Jurkat, Clone E6-1 (cell line): Measurements from ENCODE around the gene CALD1.

Experiments used
- DNase-seq: peaks from one replicate; pipeline ENCODE4 v3.0.0-alpha.2; 2011; ENCODE audit warnings: low read depth, low spot score
- H3K4me3 ChIP-seq: 2 replicates; pipeline ENCODE4 v1.5.1; 2011; ENCODE audit warnings: mild to moderate bottlenecking, low read length, control low read depth, moderate library complexity

Gene CALD1

DNA sequence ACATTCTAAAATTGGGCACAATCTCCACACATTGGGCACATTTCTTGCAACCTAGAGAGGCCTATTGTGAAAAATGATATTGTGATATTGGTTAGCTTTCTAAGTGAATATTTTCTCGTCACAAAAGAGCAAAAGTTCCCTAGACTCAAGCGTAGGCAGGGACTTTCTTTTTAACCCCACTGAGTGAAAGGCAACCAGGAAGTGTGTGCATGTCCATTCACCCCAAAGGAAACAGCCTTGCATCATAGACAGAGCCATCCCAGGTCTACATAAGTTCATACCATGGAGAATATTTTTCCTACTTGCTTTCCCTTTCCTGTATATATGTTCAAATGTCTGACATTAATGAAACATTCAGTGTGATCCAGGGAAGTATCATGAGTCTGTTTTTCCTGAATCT is 122.6 kb downstream of the CALD1 start:
- DNase-seq = no peak

DNA sequence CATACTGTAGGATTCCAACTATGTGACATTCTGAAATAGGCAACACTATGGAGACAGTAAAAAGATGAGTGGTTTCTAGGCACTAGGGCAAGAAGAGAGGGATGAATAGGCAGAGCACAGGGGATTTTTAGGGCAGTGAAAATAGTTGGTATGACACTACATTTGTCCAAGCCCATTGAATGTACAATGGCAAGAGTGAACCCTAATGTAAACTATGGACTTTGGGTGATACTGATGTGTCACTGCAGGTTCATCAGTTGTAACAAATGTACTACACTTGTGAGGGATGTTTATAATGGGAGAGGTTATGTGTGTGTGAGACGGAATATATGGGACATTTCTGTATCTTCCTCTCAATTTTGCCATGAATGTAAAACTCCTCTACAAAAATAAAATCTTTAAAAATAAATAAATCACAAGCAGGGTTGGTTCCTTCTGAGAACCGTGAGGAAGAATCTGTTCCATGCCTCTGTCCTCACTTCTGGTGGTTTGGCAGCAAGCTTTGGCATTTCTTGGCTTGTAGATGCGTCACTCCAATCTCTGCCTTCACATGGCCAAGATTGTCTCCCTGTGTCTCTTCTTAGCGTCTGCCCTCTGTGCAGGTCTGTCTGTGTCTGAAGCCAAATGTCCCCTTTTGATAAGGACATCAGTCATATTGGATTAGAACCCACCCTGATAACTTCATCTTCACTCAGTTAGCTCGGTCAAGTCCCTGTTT is 123.8 kb downstream of the CALD1 start:
- no peak for DNase-seq
- H3K4me3 ChIP-seq = no peak overlapping the region

More for the DNA sequence above, 122.6 kb downstream of the CALD1 start:
- H3K4me3 ChIP-seq = no peak overlapping the region

DNA sequence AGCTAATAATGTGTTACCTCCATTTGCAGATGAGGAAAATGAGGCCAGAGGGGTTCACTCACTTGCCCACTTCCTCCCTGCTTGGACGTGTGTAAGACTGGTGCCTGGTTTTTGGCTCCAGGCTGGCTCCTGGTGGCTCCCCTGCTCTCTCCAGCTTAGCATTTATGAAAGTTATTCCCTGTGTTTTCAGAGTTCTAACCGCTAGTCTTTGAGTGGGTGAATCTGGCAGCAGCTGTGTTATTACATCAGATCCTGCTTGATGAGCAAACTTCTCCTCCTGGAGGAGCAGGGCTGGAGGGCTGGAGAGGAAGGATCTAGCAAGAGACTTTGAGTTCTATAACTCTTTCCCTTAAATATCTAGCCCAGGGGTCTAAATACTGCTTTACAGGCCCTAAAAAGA is 125.9 kb downstream of the CALD1 start:
- no peak overlapping the region for H3K4me3 ChIP-seq
- no peak for DNase-seq

DNA sequence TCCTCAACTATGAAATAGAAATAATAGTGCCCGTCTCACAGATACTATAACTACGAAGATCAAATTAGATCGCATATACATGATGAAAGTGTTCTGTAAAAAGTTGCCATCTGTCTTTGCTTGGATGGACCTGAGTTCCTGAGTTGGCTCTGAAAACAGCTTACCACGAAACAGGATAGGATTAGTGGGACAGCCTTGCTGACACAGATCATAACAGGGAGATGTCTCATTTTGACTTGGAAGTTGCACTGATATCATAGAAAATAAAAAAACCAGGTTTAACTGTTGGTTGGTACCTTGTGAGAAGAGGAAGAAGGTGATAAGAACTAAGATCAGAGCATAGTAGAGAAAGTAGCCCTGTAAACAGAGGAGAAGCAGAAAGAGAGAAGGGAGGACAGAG is 127.6 kb downstream of the CALD1 start:
- DNase-seq = no peak
- no peak overlapping the region for H3K4me3 ChIP-seq

DNA sequence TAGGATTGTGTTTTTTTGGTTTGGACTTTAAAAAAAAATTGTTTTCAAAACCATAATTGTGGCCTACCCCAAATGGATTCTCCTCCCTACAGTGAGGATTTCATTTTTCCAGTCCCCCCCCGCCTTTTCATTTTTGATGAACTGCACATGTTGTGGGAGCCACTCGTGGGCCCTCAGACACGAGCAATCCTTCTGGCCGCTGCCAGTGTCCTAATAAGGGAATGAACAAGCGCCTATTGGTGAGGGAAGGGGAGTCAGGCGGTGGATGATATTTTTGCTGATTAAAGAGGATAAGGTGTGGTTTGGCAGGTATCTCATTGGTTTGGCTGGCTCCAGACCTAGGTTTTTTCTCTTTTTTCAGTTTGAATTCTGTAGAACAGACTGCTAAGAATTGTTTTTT is 128.2 kb downstream of the CALD1 start:
- no peak for DNase-seq
- no peak overlapping the region for H3K4me3 ChIP-seq

DNA sequence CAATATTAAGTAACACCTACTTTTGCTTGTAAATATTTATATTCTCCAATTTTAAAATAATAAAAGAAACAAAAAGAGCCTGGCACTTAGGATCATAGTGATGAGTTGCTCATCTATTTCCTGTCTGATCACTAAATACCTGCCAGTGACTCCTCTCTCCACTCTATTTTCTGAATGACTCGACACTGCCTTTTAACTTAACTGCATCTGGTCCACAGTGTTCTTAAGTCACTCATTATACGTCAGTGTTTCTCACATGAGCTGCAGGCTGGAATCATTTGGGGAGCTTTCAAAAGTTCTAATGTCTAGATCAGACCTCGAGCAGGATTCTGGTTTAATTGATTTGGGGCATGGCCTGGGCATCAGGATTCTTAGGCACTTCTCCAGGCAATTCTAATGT is 128.9 kb downstream of the CALD1 start:
- H3K4me3 ChIP-seq = no peak overlapping the region
- no peak for DNase-seq

DNA sequence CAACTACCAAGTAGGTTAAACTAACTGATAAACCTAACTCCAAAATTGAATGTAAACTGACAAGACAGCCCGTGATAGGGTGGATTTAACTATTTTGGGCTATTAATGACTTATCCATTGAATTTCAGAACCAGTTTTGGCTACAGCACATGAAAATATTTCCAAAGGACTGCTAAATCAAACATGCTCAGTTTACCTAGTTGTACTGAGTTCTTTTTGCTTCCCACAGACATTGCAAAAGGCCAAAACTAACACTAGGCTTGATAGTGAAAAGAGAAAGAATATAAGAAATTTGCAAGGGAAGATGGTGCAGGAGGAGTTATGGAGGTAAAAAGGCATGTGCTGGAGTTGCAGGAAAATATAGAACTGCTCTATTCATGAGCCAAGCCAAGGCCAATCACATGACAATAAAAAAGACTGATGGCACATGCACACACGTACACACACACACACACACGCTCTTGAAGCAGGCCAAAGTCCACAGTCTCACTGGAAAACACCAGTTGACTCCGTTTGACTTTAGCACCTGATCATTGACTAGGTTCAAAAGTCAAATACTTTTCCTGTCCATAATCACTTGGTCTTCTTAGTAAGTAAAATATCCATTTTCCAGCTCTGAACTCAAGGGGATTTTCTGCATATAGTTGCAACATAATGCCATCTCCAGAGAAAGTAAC is 130.9 kb downstream of the CALD1 start:
- DNase-seq = no peak
- H3K4me3 ChIP-seq = no peak overlapping the region

DNA sequence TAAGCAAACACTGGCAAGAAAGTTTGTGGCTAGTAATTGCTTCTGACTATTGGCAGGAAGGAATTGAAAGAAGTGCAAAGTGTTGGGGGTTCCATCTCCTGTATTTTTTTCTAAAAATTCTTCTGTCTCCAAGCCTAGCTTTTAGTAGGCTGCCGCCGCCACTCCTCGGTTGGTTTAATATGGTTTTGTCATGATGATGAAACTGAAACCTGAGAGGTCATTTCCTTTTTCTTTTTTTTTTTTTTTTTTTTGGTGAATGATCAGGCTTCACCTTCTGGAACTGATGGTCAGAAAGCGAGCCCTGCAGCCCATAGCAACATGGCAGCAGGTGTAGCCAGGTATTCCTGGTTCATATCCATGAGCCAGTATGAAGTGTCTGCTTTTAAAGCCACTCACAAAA is 131.5 kb downstream of the CALD1 start:
- H3K4me3 ChIP-seq = no peak overlapping the region
- DNase-seq = no peak

DNA sequence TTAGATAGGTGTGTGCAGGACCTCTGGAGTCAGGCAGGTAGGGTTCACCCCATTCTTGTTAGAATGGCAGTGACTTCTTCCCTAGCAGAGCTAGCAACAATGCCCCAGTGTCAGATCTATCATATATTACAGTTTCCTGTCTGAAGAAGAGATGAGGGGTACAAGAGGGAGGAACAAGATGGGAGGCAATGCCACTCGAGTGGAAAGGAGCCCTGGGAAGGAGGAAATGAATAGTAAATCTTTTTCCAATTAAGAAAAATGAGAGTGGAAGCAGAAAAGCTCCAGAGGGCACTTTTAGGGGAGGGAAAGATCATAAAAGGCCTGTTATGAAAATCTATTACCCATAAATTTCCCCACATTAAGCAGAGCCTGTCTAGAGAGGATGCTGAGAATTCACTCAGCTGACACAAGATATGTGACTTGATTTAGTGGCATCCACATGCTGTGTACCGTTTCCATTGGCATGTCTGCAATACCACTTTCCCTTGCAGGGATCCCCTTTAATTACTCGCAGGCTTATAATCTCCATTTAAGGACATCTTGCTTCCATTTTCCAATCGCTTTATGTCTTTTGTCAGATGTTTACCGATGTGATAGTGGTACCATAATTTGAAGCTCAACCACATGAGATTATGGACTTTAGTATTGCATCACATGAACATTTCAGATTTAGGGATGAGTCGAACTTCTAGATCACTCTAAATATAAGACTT is 136.9 kb downstream of the CALD1 start:
- DNase-seq = no peak
- no peak overlapping the region for H3K4me3 ChIP-seq

DNA sequence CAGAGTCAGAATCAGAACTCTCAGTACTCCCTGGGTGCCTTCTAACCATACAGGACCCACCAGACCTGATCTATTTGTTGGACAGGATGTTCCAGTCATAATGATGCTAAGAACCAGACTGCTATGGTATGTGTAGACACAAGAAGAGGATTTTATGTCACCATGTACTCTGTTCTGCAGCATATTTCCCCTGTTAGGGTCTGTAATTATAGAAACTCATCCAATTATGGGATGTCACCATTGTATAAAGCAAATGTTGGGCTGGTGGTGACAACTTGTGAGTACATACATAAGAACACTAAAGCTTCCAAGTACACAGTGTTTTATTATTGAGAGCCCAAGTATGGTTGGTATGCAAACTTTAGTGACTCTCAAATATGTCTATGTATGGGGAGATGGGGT is 139.8 kb downstream of the CALD1 start:
- DNase-seq = no peak
- H3K4me3 ChIP-seq = no peak overlapping the region

DNA sequence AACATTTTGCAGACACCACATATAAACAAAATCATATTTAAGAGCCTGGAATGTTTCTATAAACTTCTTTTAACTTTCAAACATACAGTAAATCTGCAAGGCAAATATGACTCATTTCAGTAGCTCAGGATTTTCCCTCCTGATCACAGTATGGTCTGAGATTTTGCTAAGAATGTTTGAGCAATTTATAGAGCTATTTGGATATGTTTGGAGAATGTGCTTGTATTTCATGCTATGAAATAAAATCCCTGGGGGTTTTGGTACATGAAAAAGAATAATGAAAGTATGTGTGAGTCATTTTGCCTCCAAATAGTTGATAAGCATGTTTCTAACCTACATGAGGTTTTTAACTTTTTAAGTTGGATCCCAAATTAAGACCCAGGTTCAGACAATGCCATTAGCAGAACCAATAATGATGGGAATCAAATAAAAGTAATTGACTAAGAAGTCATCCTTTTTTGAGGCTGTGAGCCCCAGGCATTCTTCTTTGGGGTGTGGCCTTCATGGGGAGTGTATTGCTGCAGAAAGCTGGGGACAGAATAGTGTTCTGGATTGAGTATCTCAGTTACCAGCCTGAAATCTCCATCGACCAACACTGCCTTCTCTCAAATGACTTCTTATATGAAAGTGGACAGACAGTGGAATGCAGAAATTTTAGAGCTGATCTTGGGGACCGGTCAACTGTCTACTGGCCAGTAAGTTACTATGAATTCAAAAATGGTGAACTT is 140.8 kb downstream of the CALD1 start:
- no peak for DNase-seq
- H3K4me3 ChIP-seq = no peak overlapping the region

DNA sequence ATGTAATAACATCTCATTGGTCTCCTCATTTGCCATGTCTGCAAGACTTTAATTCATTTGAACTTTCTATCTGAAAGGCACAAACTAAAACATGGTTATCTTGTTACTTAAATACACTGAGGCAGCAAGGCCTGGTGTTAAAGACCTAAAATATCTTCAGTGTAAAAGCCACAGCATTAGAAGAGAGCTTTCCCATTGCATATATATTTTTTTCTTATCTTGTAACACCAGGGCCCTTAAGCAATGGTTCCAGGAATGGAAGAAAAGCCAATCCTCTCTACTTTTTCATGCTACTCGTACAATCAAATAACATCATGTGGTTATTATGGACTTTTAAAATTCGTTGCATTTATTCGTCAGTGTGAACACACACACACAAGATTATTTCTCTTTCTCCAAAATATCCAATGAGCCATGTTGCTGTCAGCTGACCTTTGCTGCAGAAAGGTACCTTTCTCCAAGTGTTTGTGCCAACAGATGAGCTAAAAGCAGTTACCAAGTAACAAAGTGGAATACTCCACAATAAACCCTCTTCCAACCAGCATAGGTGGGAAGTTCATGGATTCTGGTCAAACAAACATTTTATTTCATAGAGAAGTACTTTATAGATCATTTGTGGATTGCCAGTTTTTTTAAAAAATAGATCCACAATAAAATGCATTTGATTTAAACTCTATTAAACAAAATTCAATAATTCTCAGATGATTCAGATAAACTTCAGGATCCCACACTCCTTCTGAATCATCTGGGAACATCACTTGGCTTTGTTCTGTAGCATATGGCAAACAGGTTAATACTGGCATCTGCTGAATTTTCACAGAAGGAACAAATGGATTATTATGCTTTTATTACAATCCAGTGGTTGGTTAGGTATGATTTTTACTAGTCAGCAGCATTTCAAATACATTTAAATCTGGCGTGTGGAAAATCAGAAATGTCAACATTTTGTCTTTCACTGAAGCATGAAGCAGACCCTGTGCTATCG is 143.6 kb downstream of the CALD1 start:
- DNase-seq = no peak
- H3K4me3 ChIP-seq = no peak overlapping the region

DNA sequence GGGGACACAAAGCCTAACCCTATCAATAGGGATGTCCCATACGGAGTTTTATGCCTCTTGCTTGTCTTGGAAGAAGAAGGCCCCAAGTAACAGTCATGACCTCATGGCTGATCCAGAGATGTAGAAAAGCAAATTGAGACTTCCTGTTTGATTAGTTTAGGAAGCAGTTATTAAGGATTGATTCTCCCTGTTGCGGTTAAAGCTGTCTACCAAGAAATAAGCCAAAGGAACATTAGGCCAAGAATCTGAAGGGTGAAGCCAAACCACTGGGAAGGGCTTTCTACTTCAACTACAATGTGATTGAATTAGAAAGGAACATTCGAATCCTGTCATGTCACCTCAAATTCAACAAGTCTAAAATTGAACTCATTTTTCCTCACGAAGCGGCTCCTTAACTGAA is 146.3 kb downstream of the CALD1 start:
- no peak for DNase-seq
- no peak overlapping the region for H3K4me3 ChIP-seq

DNA sequence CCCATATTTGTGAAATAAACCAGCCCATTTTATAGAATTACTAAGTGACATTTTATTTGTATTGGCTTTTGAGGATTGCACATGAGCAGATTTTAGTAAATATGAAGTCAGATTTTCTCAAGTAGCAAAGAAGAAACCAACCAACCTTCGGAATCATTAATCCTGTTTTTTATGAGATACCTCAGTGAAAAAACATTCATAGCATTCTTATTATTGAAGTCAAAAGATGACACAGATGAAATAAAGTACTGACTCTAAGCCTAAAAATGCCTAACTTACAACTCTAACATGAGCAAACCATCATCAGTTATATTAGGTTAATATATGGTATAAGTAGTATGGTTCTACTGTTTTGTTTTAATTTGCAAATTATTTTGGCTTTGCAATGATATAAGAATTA is 147.0 kb downstream of the CALD1 start:
- no peak for DNase-seq
- H3K4me3 ChIP-seq = no peak overlapping the region

DNA sequence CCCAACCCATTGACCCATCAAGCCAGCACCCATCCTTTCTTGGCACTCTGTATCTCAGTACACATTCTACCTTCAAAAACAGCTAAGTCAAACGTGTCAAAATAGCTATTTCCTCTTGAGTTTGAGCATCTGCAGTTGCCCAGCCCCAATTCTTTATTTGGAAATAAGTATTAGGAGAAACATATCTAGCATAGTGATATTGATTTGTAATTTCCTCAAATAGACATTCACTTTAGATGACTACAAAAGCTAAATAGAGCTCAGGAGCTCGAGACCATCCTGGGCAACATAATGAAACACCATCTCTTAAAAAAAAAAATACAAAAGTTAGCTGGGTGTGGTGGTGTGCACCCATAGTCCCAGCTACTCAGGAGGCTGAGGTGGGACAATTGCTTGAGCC is 147.6 kb downstream of the CALD1 start:
- H3K4me3 ChIP-seq = no peak overlapping the region
- DNase-seq = no peak

DNA sequence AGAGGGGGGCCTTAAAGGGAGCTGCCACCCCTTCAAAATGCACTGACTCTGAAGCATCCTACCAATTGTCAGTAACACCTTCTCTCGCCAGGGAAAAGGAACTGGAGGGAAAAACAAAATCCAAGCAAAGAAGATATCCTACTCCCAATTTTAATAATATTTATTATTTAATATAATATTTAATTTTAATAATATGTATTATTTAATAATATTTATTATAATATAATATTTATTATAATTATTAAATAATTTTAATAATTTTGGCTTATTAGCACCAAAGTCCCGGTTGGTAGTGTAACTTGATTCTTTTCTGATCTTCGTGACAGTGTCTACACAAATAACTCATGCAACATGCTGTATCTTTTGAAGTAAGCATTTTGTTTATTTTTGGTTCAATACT is 148.3 kb downstream of the CALD1 start:
- H3K4me3 ChIP-seq = no peak overlapping the region
- DNase-seq = no peak

DNA sequence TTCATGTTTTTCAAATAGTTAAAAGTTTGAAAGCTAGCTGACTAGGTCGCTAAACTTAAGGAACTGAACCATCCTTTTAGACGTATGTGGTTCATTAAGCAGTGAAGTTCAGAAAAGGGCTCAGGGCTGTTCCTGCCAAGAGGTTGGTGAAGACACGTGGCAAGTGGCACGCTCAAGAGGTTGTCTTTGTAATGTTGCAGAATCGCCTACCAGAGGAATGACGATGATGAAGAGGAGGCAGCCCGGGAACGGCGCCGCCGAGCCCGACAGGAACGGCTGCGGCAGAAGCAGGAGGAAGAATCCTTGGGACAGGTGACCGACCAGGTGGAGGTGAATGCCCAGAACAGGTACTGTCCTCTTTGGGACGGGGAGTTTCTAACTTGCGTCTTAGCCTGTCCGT is 149.1 kb downstream of the CALD1 start:
- no peak overlapping the region for H3K4me3 ChIP-seq
- DNase-seq = no peak

DNA sequence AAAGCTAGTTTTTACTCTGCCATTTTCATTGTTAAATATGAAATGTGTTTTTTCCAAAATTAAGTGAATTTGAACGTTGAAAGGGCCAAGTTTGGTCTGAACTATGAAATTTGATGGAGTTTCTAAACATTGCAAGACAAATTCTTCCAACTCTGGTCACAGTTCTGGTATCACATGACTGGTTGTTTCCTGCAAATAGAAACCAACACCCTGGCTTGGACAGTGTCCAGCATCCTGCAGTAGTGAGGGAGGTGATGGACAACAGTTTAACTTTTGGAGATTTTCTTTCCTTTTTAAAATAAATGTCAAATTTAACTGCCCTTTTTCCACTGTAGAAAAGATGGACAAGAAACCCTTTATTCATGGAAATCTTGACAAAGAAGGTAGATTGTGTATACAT is 152.1 kb downstream of the CALD1 start:
- no peak for DNase-seq
- H3K4me3 ChIP-seq = no peak overlapping the region
